Ishikawa (cell line): ENCODE results near the gene LTA.

Experiments
- CEBPB ChIP-seq: IDR thresholded peaks from 2 replicates; pipeline ENCODE4 v1.6.1; 2012
- CREB1 ChIP-seq: IDR thresholded peaks from 2 replicates; pipeline ENCODE4 v1.6.1; 2012; ENCODE audit warnings: low read depth
- EGR1 ChIP-seq: IDR thresholded peaks from 2 replicates; pipeline ENCODE4 v1.6.1; 2012
- EP300 ChIP-seq: IDR thresholded peaks from 2 replicates; pipeline ENCODE4 v1.6.1; 2012; ENCODE audit warnings: borderline replicate concordance
- FOXM1 ChIP-seq: IDR thresholded peaks from 2 replicates; pipeline ENCODE4 v1.6.1; 2012; ENCODE audit warnings: low read depth, borderline replicate concordance
- NFIC ChIP-seq: IDR thresholded peaks from 2 replicates; pipeline ENCODE4 v1.6.1; 2012
- RAD21 ChIP-seq: IDR thresholded peaks from 2 replicates; pipeline ENCODE4 v1.6.1; 2012; ENCODE audit warnings: low read depth
- TAF1 ChIP-seq: IDR thresholded peaks from 2 replicates; pipeline ENCODE4 v1.6.1; 2012; ENCODE audit warnings: low read depth, mild to moderate bottlenecking
- TCF12 ChIP-seq: IDR thresholded peaks from 2 replicates; pipeline ENCODE4 v1.6.1; 2012; ENCODE audit warnings: low read depth
- TEAD4 ChIP-seq: IDR thresholded peaks from 2 replicates; pipeline ENCODE4 v1.6.1; 2012
- USF1 ChIP-seq: IDR thresholded peaks from 2 replicates; pipeline ENCODE4 v1.6.1; 2012
- YY1 ChIP-seq: IDR thresholded peaks from 2 replicates; pipeline ENCODE4 v1.6.1; 2012; ENCODE audit warnings: low read depth
- ZBTB7A ChIP-seq: IDR thresholded peaks from 2 replicates; pipeline ENCODE4 v1.6.1; 2012; ENCODE audit warnings: low read depth
- TF ChIP-seq, protein P1 (sequence below): IDR thresholded peaks from 2 replicates; pipeline ENCODE4 v1.6.1; 2012; ENCODE audit warnings: low read depth, mild to moderate bottlenecking
- TF ChIP-seq, protein P2 (sequence below): IDR thresholded peaks from 2 replicates; pipeline ENCODE4 v1.6.1; 2012

LTA gene

DNA sequence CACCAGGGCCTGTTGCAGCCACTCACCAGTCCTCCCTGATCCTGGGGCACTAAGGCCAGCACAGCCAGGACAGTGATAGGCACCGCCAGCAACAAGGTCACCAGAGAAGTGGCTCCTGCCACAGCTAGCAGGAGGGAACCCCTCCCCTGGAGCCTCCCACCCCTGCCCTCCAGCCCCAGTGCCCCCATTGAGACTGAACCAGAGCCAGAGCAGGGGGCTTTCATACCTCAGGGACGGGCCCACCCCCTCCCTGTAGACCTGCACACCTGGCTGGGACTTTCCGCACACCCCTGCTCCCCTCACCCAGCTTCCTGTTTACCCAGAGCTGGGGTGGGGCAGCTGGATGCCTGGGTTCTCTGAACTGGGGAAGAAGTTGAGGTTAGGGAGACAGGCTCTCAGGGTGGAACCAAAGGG is 10.1 kb downstream of the LTA start, which contains the start of gene LTB:
Gene LTB, minus strand, starts transcription at position 195 of the 414 bp plus-strand sequence. Its CDS starts 7 bp downstream, at position 188.
- TF ChIP-seq TCF12 (no peak), TEAD4 (no peak), FOXM1 (no peak), RAD21 (no peak), CREB1 (no peak), USF1 (no peak), EGR1 (no peak), TAF1 (no peak)
- TF ChIP-seq, protein P1, sequence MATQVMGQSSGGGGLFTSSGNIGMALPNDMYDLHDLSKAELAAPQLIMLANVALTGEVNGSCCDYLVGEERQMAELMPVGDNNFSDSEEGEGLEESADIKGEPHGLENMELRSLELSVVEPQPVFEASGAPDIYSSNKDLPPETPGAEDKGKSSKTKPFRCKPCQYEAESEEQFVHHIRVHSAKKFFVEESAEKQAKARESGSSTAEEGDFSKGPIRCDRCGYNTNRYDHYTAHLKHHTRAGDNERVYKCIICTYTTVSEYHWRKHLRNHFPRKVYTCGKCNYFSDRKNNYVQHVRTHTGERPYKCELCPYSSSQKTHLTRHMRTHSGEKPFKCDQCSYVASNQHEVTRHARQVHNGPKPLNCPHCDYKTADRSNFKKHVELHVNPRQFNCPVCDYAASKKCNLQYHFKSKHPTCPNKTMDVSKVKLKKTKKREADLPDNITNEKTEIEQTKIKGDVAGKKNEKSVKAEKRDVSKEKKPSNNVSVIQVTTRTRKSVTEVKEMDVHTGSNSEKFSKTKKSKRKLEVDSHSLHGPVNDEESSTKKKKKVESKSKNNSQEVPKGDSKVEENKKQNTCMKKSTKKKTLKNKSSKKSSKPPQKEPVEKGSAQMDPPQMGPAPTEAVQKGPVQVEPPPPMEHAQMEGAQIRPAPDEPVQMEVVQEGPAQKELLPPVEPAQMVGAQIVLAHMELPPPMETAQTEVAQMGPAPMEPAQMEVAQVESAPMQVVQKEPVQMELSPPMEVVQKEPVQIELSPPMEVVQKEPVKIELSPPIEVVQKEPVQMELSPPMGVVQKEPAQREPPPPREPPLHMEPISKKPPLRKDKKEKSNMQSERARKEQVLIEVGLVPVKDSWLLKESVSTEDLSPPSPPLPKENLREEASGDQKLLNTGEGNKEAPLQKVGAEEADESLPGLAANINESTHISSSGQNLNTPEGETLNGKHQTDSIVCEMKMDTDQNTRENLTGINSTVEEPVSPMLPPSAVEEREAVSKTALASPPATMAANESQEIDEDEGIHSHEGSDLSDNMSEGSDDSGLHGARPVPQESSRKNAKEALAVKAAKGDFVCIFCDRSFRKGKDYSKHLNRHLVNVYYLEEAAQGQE: no peak

GRCh38 chr6:31585491-31585890 is 13.4 kb downstream of the LTA start:
- no peak for TF ChIP-seq NFIC
- TF ChIP-seq, protein P2, sequence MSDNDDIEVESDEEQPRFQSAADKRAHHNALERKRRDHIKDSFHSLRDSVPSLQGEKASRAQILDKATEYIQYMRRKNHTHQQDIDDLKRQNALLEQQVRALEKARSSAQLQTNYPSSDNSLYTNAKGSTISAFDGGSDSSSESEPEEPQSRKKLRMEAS: no peak
- TF ChIP-seq RAD21: no peak
- TF ChIP-seq YY1: no peak
- TF ChIP-seq TEAD4: no peak
- TF ChIP-seq, protein P1: no peak

- no peak for TF ChIP-seq TAF1
- TF ChIP-seq YY1: no peak
- TF ChIP-seq TCF12: no peak
- no peak for TF ChIP-seq CEBPB
- TF ChIP-seq EP300: no peak
- TF ChIP-seq CREB1: no peak
- TF ChIP-seq TEAD4: no peak
Observed at GRCh38 chr6:31586008-31586407, 13.9 kb downstream of the LTA start, which contains the start of gene LST1. LST1 (plus strand) TSS chr6:31586277; CDS start chr6:31587300, 1,023 bp downstream.

DNA sequence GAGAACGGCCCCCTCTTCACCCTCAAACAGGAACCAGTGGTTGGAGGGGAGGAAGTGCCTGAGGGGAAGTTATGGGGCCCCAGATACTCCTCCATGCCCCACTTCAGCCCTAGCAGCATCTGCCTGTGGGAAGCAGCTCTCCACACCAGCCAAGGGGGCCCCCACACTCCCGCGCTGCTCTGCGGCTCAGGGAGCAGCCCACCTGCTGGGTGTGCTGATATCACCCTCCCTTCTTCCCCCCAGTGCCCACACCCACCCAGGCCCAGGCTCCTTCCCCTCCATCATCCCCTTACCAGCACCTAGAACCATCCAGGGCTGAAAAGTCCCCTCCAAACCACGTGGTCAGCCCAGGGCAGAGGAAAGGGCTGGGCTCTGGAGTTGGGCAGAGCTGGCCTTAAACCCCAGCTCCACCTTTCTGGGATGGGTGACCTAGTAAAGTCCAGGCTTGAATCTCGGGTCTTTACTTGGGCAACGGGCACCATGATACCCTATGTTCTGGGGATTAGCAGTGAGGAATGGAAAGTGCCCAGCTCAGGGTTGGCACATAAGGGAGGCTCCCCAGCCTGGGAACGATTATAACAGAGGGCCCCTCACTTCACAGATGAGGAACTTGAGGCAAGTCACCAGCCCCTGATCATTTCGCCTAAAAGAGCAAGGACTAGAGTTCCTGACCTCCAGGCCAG is 14.7 kb downstream of the LTA start:
- TF ChIP-seq, protein P1: no peak
- TF ChIP-seq TAF1 (no peak), ZBTB7A (no peak), FOXM1 (no peak), CEBPB (no peak), YY1 (no peak), TEAD4 (no peak), NFIC (no peak), RAD21 (no peak), CREB1 (no peak), EGR1 (no peak), USF1 (no peak)
- TF ChIP-seq, protein P2: no peak
